Cardiac muscle cell (in vitro differentiated cells and primary cell): ENCODE measurements around the gene FNDC3B. TPM values are rescaled to one million over a fixed set of nuclear protein-coding genes. Genes with fewer than 3 reads are reported as not detected.
A peak's percentile ranks its signal among the peaks of the same experiment; 100 is the strongest.

Experiments used
- DNase-seq, 2 donors: peaks; one replicate each; pipeline versions ENCODE4 v3.0.0 to v3.0.0-alpha.2; 2010 to 2017; ENCODE audit warnings: low read depth in 1 of 2, low spot score in 1 of 2
- H3K27ac ChIP-seq: fragments of 200-600 bp; sonication (generic); 2 replicates; pipeline ENCODE4 v1.5.1; 2016
- H3K27me3 ChIP-seq: fragments of 200-600 bp; sonication (generic); 2 replicates; pipeline ENCODE4 v1.6.0; 2016; ENCODE audit warnings: control low read depth
- H3K36me3 ChIP-seq: fragments of 200-600 bp; sonication (generic); 2 replicates; pipeline ENCODE4 v1.5.1; 2016; ENCODE audit warnings: control low read depth
- H3K4me1 ChIP-seq: fragments of 200-600 bp; sonication (generic); 2 replicates; pipeline ENCODE4 v1.8.1; 2017; ENCODE audit warnings: low read depth, mild to moderate bottlenecking, mixed run types
- H3K4me3 ChIP-seq: fragments of 200-600 bp; sonication (generic); 2 replicates; pipeline ENCODE4 v1.5.1; 2016; ENCODE audit warnings: mild to moderate bottlenecking
- H3K9me3 ChIP-seq: fragments of 200-600 bp; sonication (generic); 2 replicates; pipeline ENCODE4 v1.5.1; 2017; ENCODE audit warnings: low read depth, mild to moderate bottlenecking, control low read depth
- CTCF ChIP-seq: IDR thresholded peaks from 2 replicates; pipeline ENCODE4 v1.5.1; 2012; ENCODE audit warnings: low read depth, mild to moderate bottlenecking, low read length
- polyA plus RNA-seq: library from polyadenylated mRNA; unstranded; fragments of >200 nt; fragmentation: Nextera tagmentation; extraction: Ambion mirVana; gene quantifications from 2 replicates; pipeline ENCODE4 v1.2.1, GENCODE V29; 2016
- total RNA-seq: library from RNA; depleted of rRNA; stranded (reverse); fragments of >200 nt; gene quantifications from 2 replicates; pipeline ENCODE4 v1.2.3, GENCODE V29; 2016

FNDC3B gene
- total and polyA plus RNA-seq, 2 experiments from 2014 or later = 55.2 to 62.3 TPM

GRCh38 chr3:172181932-172182586, 142.7 kb downstream of the FNDC3B start:
- H3K9me3 ChIP-seq = no peaks in the 10 kb centered on the region
- peaks cover 30% of the 10 kb centered on the region for H3K4me1 ChIP-seq
- no peak overlapping the region for H3K4me3 ChIP-seq
- peak overlapping the region; percentile 47 for H3K27ac ChIP-seq
- TF ChIP-seq CTCF = no peak
- DNase-seq = peak; percentile 17 to 50
- no peaks in the 10 kb centered on the region for H3K27me3 ChIP-seq
- H3K36me3 ChIP-seq = no peaks in the 10 kb centered on the region

GRCh38 chr3:172182797-172183196, 143.4 kb downstream of the FNDC3B start:
- TF ChIP-seq CTCF = no peak
- H3K4me3 ChIP-seq = no peak overlapping the region
- no peaks in the 10 kb centered on the region for H3K9me3 ChIP-seq
- no peaks in the 10 kb centered on the region for H3K27me3 ChIP-seq
- H3K27ac ChIP-seq = peak overlapping the region; percentile 47
- DNase-seq = no peak
- H3K4me1 ChIP-seq = peaks cover 30% of the 10 kb centered on the region
- no peaks in the 10 kb centered on the region for H3K36me3 ChIP-seq

- H3K9me3 ChIP-seq = no peaks in the 10 kb centered on the region
- H3K36me3 ChIP-seq = no peaks in the 10 kb centered on the region
- no peak for TF ChIP-seq CTCF
- DNase-seq = no peak
- H3K4me1 ChIP-seq = peaks cover 30% of the 10 kb centered on the region
- no peak overlapping the region for H3K4me3 ChIP-seq
- H3K27me3 ChIP-seq = no peaks in the 10 kb centered on the region
- no peak overlapping the region for H3K27ac ChIP-seq
Observed at GRCh38 chr3:172184106-172184822, 144.9 kb downstream of the FNDC3B start.

GRCh38 chr3:172185907-172186306, 146.5 kb downstream of the FNDC3B start:
- no peaks in the 10 kb centered on the region for H3K36me3 ChIP-seq
- DNase-seq = no peak
- H3K27me3 ChIP-seq = no peaks in the 10 kb centered on the region
- H3K9me3 ChIP-seq = no peaks in the 10 kb centered on the region
- TF ChIP-seq CTCF = no peak
- no peak overlapping the region for H3K4me3 ChIP-seq
- no peak overlapping the region for H3K27ac ChIP-seq
- peaks cover 27% of the 10 kb centered on the region for H3K4me1 ChIP-seq

- Histone ChIP-seq H3K4me3 (no peak overlapping the region), H3K36me3 (no peaks in the 10 kb centered on the region), H3K27me3 (no peaks in the 10 kb centered on the region), H3K9me3 (no peaks in the 10 kb centered on the region), H3K4me1 (peaks cover 27% of the 10 kb centered on the region), H3K27ac (peak overlapping the region; percentile 40)
- no peak for DNase-seq
- TF ChIP-seq CTCF = no peak
Observed at GRCh38 chr3:172186607-172187006, 147.2 kb downstream of the FNDC3B start.
